Keratinocyte (primary cell): ENCODE results near the gene MIF. TPM values are rescaled to one million over a fixed set of nuclear protein-coding genes. Genes with fewer than 3 reads are reported as not detected.

ENCODE experiments used
- DNase-seq: peaks from one replicate; pipeline ENCODE4 v3.0.0-alpha.2; 2011; ENCODE audit warnings: low read depth, missing footprints, low spot score
- FAIRE-seq: peaks from 2 replicates; lab custom pipeline; 2011; peaks lifted over from hg19 to GRCh38; lab: Jason Lieb, UNC
- H2AFZ ChIP-seq: 2 replicates; pipeline ENCODE4 v1.6.0; 2012; ENCODE audit warnings: low read length, control low read depth, inconsistent platforms; ENCODE audit not compliant: control insufficient read depth
- H3K27ac ChIP-seq: 2 replicates; pipeline ENCODE4 v1.5.1; 2011; ENCODE audit warnings: low read length; ENCODE audit not compliant: control insufficient read depth, insufficient read depth
- H3K27me3 ChIP-seq: 3 replicates; pipeline ENCODE4 v1.6.0; 2011; ENCODE audit warnings: low read length; ENCODE audit not compliant: control insufficient read depth, insufficient read depth; ENCODE audit errors: extremely low read depth
- H3K36me3 ChIP-seq, 2 experiments: 2 replicates in 1 of 2; 3 replicates in 1 of 2; pipeline ENCODE4 v1.5.1; 2011; ENCODE audit warnings: low read length in 2 of 2, mild to moderate bottlenecking in 1 of 2; ENCODE audit not compliant: control insufficient read depth in 2 of 2, insufficient read depth in 2 of 2; ENCODE audit errors: extremely low read depth in 1 of 2
- H3K4me1 ChIP-seq: 3 replicates; pipeline ENCODE4 v1.5.1; 2011; ENCODE audit warnings: low read length; ENCODE audit not compliant: control insufficient read depth, insufficient read depth; ENCODE audit errors: extremely low read depth
- H3K4me2 ChIP-seq: 3 replicates; pipeline ENCODE4 v1.6.0; 2011; ENCODE audit warnings: low read depth, low read length; ENCODE audit not compliant: control insufficient read depth, insufficient read depth; ENCODE audit errors: extremely low read depth
- H3K4me3 ChIP-seq, 3 experiments: fragments of 200-600 bp in 1 of 3; sonication (generic) in 1 of 3; 2 replicates in 2 of 3; 3 replicates in 1 of 3; pipeline ENCODE4 v1.5.1; 2011 to 2016; ENCODE audit warnings: low read length in 3 of 3, mild to moderate bottlenecking in 3 of 3, control low read depth in 2 of 3, inconsistent platforms in 1 of 3, low read depth in 1 of 3, mixed read lengths in 1 of 3, mixed run types in 1 of 3, moderate library complexity in 1 of 3; ENCODE audit not compliant: control insufficient read depth in 2 of 3, insufficient read depth in 2 of 3; ENCODE audit errors: extremely low read depth in 1 of 3
- H3K79me2 ChIP-seq: 2 replicates; pipeline ENCODE4 v1.6.0; 2012; ENCODE audit warnings: low read length; ENCODE audit not compliant: control insufficient read depth, insufficient read depth
- H3K9ac ChIP-seq: 3 replicates; pipeline ENCODE4 v1.6.0; 2011; ENCODE audit warnings: low read length; ENCODE audit not compliant: control insufficient read depth, insufficient read depth; ENCODE audit errors: extremely low read depth
- H3K9me1 ChIP-seq: 3 replicates; pipeline ENCODE4 v1.6.0; 2011; ENCODE audit warnings: low read length; ENCODE audit not compliant: control insufficient read depth, insufficient read depth; ENCODE audit errors: extremely low read depth
- H3K9me3 ChIP-seq: 2 replicates; pipeline ENCODE4 v1.5.1; 2012; ENCODE audit warnings: low read depth, low read length; ENCODE audit not compliant: control insufficient read depth
- H4K20me1 ChIP-seq: 3 replicates; pipeline ENCODE4 v1.6.0; 2011; ENCODE audit warnings: low read length; ENCODE audit not compliant: control insufficient read depth, insufficient read depth; ENCODE audit errors: extremely low read depth
- EZH2 ChIP-seq: IDR thresholded peaks from one replicate; pipeline ENCODE4 v1.6.1; 2012; ENCODE audit warnings: inconsistent platforms, mild to moderate bottlenecking, low read length, moderate library complexity
- dilution Hi-C: fragments of 300-500 bp; cut with MboI; formaldehyde crosslinking; loops from one replicate; pipeline ENCODE4 v1.7.0; 2020; ENCODE audit warnings: low sequenced_read_pairs; ENCODE audit not compliant: extremely low pct_ligation_motif_present
- polyA plus RNA-seq, 5 experiments: library from polyadenylated mRNA; depleted of rRNA in 3 of 5; stranded (reverse) in 3 of 5; stranded (forward) in 1 of 5; unstranded in 1 of 5; fragments of >200 nt; gene quantifications; 1 replicate in 1 of 5; 2 replicates in 3 of 5; 3 replicates in 1 of 5; pipeline versions ENCODE4 v1.2.1 to v1.2.3, GENCODE V29; 2011 to 2012; ENCODE audit warnings: missing spikeins in 2 of 5, low read depth in 1 of 5, low replicate concordance in 1 of 5
- TF ChIP-seq, protein P1 (sequence below), 3 experiments: IDR thresholded peaks in 1 of 3; conservative IDR thresholded peaks in 1 of 3; optimal IDR thresholded peaks in 1 of 3; 2 replicates in 2 of 3; 3 replicates in 1 of 3; pipeline versions ENCODE3 to v1.5.1; 2011; ENCODE audit warnings: low read length in 3 of 3, mild to moderate bottlenecking in 3 of 3, moderate library complexity in 2 of 3, control low read depth in 1 of 3, inconsistent platforms in 1 of 3; ENCODE audit not compliant: insufficient read depth in 2 of 3; ENCODE audit errors: extremely low read depth in 1 of 3

MIF gene
- polyA plus RNA-seq, 1 donor (not counting 4 experiments of a cell fraction or from before 2014, with no cell fraction given) = 340 TPM

DNA sequence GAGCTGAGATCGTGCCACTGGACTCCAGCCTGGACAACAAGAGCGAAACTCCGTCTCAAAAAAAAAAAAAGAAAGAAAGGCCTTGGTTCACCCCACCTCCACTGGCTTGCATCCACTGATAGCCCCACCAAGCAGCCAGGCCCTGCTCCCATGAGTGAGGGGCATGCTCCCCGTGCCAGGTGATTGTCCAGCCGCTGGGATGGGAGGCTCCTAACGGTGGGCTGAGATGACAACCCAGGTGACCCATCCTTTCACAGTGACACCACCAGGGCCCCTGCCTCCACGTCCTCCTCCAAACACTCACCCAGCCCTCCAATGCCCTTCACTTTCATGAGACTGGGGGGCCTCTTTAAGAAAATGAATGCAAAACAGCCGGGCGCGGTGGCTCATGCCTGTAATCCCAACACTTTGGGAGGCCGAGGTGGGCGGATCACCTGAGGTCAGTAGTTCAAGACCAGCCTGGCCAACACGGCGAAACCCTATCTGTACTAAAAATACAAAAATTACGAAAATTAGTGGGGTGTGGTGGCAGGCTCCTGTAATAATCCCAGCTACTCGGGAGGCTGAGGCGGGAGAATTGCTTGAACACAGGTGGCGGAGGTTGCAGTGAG lies 46.8 kb upstream of the MIF start:
- Histone ChIP-seq H3K27ac (no peak overlapping the region), H3K9me1 (no peaks in the 10 kb centered on the region), H3K79me2 (no peaks in the 10 kb centered on the region), H3K9ac (no peak overlapping the region), H2AFZ (no peak overlapping the region), H4K20me1 (no peaks in the 10 kb centered on the region), H3K27me3 (peaks cover 6% of the 10 kb centered on the region), H3K4me1 (peaks cover 18% of the 10 kb centered on the region), H3K4me3 (no peak overlapping the region), H3K36me3 (no peaks in the 10 kb centered on the region), H3K9me3 (no peaks in the 10 kb centered on the region), H3K4me2 (no peak overlapping the region)
- no peak for DNase-seq
- TF ChIP-seq, protein P1, sequence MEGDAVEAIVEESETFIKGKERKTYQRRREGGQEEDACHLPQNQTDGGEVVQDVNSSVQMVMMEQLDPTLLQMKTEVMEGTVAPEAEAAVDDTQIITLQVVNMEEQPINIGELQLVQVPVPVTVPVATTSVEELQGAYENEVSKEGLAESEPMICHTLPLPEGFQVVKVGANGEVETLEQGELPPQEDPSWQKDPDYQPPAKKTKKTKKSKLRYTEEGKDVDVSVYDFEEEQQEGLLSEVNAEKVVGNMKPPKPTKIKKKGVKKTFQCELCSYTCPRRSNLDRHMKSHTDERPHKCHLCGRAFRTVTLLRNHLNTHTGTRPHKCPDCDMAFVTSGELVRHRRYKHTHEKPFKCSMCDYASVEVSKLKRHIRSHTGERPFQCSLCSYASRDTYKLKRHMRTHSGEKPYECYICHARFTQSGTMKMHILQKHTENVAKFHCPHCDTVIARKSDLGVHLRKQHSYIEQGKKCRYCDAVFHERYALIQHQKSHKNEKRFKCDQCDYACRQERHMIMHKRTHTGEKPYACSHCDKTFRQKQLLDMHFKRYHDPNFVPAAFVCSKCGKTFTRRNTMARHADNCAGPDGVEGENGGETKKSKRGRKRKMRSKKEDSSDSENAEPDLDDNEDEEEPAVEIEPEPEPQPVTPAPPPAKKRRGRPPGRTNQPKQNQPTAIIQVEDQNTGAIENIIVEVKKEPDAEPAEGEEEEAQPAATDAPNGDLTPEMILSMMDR (optimal IDR thresholded peaks at IDR 0.05 in 1 of 3, IDR thresholded peaks at IDR 0.05 in 1 of 3, conservative IDR thresholded peaks at IDR 0.05 in 1 of 3; ENCODE audit: extremely low read depth in 1 of 3, insufficient read depth in 2 of 3, low read length in 3 of 3) = no peak
- no peak for TF ChIP-seq EZH2
- no peak for FAIRE-seq
- dilution Hi-C loops = no loop called here

DNA sequence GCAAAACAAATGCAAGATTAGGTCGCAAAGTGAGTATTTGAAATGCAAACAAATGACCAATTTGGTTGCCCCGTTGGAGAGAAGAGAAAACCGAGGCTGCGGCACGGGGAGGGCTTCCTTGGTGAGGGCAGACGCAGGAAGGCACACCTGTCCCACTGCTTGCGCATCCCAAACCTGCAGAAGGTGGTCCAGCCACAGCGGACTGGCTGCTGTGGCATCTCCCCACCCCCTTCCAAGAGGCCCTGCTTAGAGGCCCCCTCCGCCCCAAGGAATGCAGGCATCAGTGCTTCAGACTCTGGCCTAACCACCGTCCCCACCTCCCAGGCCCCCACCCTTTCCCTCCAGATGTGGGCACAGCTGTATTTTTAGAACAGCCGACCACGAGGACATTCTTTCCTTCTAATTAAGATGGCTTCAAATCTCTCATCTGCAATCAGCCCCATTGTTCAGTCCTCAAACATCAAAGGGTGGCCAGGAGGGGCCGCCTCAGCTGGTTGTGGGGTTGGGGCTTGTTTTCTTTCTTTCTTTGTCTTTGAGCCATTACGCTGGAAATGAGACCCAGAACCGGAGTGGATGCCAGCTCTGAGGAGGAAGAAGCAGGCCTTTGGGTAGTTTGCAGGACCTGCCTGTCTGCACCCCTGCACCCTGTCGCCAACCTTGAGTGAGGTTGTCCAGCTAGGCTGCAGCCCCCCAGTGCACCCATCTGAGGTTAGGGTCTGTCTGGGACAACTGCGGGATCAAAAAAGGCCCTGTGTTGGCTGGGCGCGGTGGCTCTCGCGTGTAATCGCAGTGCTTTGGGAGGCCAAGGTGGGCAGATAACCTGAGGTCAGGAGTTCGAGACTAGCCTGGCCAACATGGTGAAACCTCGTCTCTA lies 46.0 kb upstream of the MIF start:
- no peak overlapping the region for H3K27ac ChIP-seq
- H3K79me2 ChIP-seq = no peaks in the 10 kb centered on the region
- no peaks in the 10 kb centered on the region for H3K9me1 ChIP-seq
- H4K20me1 ChIP-seq = no peaks in the 10 kb centered on the region
- TF ChIP-seq, protein P1 (optimal IDR thresholded peaks at IDR 0.05 in 1 of 3, IDR thresholded peaks at IDR 0.05 in 1 of 3, conservative IDR thresholded peaks at IDR 0.05 in 1 of 3; ENCODE audit: extremely low read depth in 1 of 3, insufficient read depth in 2 of 3, low read length in 3 of 3) = no peak
- TF ChIP-seq EZH2 = no peak
- no peak for FAIRE-seq
- H3K27me3 ChIP-seq = peaks cover 6% of the 10 kb centered on the region
- no peak overlapping the region for H3K4me3 ChIP-seq
- no peak for DNase-seq
- dilution Hi-C loops = no loop called here
- no peaks in the 10 kb centered on the region for H3K36me3 ChIP-seq
- no peak overlapping the region for H2AFZ ChIP-seq
- H3K9ac ChIP-seq = no peak overlapping the region
- H3K9me3 ChIP-seq = no peaks in the 10 kb centered on the region
- H3K4me2 ChIP-seq = no peak overlapping the region
- peaks cover 18% of the 10 kb centered on the region for H3K4me1 ChIP-seq
